Hepatocyte (in vitro differentiated cells): Measurements from ENCODE around the gene HM13.

Source experiments
- EZH2 ChIP-seq: fragments of 200-600 bp; sonication (generic); IDR thresholded peaks from 2 replicates; pipeline ENCODE4 v1.6.1; 2016; ENCODE audit warnings: antibody characterized with exemption, mild to moderate bottlenecking, borderline replicate concordance
- EZH2phosphoT487 ChIP-seq: fragments of 200-600 bp; sonication (generic); IDR thresholded peaks from one replicate; pipeline ENCODE4 v1.6.1; 2018; ENCODE audit warnings: antibody characterized with exemption, mild to moderate bottlenecking, low read depth, moderate library complexity; ENCODE audit not compliant: unreplicated experiment, severe bottlenecking
- TF ChIP-seq, protein P1 (sequence below): fragments of 200-600 bp; sonication (generic); IDR thresholded peaks from 2 replicates; pipeline ENCODE4 v1.5.1; 2016; ENCODE audit warnings: antibody characterized with exemption, mild to moderate bottlenecking; ENCODE audit not compliant: poor library complexity

DNA sequence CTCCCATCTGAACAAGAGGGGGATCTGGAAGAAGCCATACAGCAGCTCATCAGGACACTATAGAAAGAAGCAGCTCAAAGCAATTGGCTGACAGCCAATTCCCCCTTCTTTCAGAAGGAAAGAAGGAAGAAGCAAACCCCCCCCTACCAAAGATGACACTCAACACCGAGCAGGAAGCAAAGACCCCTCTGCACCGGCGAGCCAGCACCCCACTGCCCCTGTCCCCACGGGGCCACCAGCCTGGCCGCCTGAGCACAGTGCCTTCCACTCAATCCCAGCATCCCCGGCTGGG lies 38.0 kb upstream of the HM13 start:
- TF ChIP-seq, protein P1, sequence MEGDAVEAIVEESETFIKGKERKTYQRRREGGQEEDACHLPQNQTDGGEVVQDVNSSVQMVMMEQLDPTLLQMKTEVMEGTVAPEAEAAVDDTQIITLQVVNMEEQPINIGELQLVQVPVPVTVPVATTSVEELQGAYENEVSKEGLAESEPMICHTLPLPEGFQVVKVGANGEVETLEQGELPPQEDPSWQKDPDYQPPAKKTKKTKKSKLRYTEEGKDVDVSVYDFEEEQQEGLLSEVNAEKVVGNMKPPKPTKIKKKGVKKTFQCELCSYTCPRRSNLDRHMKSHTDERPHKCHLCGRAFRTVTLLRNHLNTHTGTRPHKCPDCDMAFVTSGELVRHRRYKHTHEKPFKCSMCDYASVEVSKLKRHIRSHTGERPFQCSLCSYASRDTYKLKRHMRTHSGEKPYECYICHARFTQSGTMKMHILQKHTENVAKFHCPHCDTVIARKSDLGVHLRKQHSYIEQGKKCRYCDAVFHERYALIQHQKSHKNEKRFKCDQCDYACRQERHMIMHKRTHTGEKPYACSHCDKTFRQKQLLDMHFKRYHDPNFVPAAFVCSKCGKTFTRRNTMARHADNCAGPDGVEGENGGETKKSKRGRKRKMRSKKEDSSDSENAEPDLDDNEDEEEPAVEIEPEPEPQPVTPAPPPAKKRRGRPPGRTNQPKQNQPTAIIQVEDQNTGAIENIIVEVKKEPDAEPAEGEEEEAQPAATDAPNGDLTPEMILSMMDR = no peak
- TF ChIP-seq EZH2 (no peak), EZH2phosphoT487 (no peak)
